ENCODE measurements around the gene NLGN4X.

The NLGN4X gene

DNA sequence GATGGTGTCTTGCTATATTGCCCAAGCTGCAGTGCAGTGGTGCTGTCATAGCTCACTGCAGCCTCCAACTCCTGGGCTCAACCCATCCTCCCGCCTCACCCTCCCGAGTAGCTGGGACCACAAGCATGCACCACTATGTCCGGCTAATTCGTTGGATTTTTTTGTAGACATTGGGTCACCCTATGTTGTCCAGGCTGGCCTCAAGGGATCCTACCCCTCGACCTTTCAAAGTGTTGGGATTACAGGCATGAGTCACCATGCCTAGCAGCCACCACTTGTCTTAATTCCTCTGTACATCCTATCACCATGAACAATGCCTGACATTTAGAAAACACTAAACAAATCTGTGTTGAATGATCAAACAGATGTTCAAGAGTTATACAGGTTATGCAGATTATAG, 76.7 kb downstream of the NLGN4X start:
- no peak for DNase-seq (ENCODE audit: low read depth)

GRCh38 chrX:6149060-6149872, 79.4 kb downstream of the NLGN4X start:
- no peak for DNase-seq (ENCODE audit: low read depth)

- DNase-seq (ENCODE audit: low read depth), result no peak
Measured at GRCh38 chrX:6134255-6134654, 94.4 kb downstream of the NLGN4X start.

GRCh38 chrX:6132970-6133369, 95.7 kb downstream of the NLGN4X start:
- no peak for DNase-seq (ENCODE audit: low read depth)

DNA sequence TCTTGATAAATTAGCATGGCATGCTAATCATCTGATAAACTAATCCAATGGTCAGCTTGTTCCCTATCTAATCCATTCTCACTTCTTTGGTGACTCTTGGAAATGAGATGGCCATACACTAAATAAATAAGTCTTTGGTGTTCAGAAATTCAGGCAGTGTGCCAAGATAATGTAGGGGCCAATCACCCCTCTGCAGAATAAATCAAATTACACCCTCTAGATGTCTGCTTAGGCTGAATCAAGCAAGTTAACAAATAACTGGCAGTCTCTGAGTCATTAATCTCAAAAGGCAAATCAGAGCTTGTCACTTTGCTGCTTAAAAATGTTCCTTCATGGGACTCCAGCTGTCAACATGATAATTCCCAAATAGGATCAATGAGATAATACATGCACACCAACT, 97.4 kb downstream of the NLGN4X start:
- DNase-seq (ENCODE audit: low read depth), result no peak

GRCh38 chrX:6129195-6129594, 99.5 kb downstream of the NLGN4X start:
- no peak for DNase-seq (ENCODE audit: low read depth)

GRCh38 chrX:6120329-6120728, 108.3 kb downstream of the NLGN4X start:
- no peak for DNase-seq (ENCODE audit: low read depth)

DNA sequence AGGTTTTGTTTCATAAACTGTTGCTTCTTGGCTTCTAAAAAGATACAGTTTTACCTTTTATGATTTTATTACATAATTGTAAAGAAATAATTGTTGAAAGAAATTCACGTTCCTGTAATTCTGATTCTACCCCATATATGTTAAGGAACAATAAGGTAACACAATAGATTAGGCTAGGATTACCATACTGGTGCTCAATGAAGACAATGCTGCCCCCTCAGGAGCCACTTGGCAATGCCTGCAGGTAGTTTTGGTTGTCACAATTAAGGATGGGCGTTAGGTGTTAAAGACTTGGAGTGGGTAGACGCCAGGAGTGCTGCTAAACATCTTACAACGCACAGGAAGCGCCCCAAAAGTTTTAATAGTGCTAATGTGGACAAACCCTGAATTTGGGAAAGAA, 133.2 kb downstream of the NLGN4X start:
- no peak for DNase-seq (ENCODE audit: low read depth)

DNA sequence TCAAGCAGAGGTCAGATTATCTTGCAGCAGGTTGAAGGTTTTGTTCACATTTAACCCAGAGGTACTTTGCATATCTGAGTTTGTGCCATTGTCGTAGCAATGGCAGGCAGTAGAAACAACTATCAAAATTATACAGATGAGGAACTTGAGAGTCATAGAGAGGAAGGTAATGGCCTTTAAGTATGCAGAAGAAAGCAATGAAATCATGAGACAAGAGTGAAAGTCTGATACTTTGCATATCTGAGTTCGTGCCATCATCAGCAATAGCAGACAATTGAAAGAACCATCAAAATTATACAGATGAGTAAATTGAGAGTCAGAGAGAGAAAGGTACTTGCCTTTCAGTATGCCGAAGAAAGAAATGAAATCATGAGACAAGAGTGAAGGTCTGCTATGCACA, 154.1 kb downstream of the NLGN4X start:
- no peak for DNase-seq (ENCODE audit: low read depth)

GRCh38 chrX:6071731-6072130, 156.9 kb downstream of the NLGN4X start:
- no peak for DNase-seq (ENCODE audit: low read depth)

DNA sequence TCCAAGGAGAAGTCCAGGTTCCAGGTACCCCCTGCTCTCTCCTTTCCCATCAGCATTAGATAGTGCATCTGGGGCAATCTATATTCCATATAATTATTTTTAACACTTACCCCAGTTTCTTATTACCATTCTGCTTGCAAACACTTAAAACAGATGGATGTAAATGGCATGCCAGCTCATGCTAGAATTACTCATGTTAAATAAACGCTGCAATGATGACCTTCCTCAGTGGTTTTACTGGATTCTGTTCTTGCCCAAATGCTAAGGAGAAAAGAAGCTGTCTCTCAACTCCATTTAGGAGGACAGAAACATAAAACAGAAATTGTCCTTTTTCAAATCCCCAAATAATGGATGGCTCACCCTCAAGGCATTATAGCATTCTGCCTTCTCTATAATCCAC, 161.1 kb downstream of the NLGN4X start:
- DNase-seq (ENCODE audit: low read depth), result no peak

DNA sequence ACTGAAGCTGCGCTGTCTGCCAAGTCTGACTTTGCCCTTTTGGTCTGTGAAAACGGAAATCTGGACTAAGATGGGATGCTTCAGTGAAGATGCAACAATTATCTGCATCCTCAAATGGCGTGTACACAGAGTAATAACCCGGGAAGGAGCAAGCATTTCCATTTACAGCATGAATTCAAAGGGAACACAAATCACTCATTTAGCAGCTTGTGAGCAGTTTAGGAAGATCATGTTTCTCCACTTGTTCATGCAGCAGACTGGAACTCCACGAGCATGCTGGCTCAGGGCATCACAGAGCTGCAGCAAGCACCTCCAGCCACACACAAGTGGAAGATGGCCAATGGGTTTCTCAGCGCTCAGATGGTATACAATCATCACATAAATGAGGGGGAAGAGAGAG, 175.5 kb downstream of the NLGN4X start:
- DNase-seq (ENCODE audit: low read depth), result no peak

GRCh38 chrX:6052111-6052745, 176.4 kb downstream of the NLGN4X start:
- no peak for DNase-seq (ENCODE audit: low read depth)

- DNase-seq (ENCODE audit: low read depth), result no peak
Measured at GRCh38 chrX:6049132-6049531, 179.5 kb downstream of the NLGN4X start.

- DNase-seq (ENCODE audit: low read depth), result no peak
Measured at GRCh38 chrX:6041630-6042029, 187.0 kb downstream of the NLGN4X start.

- DNase-seq (ENCODE audit: low read depth), result no peak
Measured at GRCh38 chrX:6029014-6029413, 199.7 kb downstream of the NLGN4X start.

DNA sequence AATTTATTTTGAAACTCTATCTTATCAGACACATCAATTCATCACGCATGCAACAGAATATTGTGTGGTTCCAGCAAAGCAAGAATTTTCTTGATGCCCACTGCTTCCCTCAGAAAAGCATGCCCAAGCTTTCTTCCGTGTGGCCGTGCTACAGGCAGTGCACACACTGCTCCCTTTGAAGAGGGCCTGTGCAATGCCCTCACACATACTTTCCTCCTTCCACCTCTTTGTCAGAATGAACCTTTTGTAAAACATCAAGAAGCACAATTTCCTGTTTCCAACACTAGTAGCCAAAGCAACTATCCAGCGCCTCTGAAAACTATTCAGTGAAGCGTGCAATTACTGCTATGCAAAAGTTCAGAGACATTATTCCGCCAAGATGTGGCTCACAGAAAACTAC, 201.7 kb downstream of the NLGN4X start:
- DNase-seq (ENCODE audit: low read depth), result no peak

DNA sequence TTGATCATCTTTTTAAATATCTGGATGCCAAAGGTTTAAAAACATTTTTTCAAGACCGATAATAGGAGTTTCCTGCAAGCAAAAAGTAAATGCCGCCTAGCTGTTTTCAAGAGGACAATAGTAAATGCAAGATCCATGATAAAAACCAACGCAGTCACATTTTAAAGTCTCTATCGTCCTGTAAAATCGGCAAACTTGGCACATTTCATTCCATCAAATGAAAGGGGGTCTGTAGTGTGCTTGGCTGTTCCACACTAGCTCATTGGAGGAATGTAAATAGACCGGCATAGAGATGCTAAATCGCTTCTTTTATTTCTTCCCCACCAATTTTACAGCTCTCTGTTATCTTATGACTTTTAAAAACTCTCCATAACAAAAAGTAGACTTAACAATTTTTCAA, 202.2 kb downstream of the NLGN4X start:
- DNase-seq (ENCODE audit: low read depth), result no peak

GRCh38 chrX:6024204-6024603, 204.5 kb downstream of the NLGN4X start:
- DNase-seq (ENCODE audit: low read depth), result no peak

GRCh38 chrX:6021316-6022091, 207.2 kb downstream of the NLGN4X start:
- no peak for DNase-seq (ENCODE audit: low read depth)

GRCh38 chrX:6019076-6019475, 209.6 kb downstream of the NLGN4X start:
- no peak for DNase-seq (ENCODE audit: low read depth)

GRCh38 chrX:6015423-6015822, 213.2 kb downstream of the NLGN4X start:
- DNase-seq (ENCODE audit: low read depth), result no peak

DNA sequence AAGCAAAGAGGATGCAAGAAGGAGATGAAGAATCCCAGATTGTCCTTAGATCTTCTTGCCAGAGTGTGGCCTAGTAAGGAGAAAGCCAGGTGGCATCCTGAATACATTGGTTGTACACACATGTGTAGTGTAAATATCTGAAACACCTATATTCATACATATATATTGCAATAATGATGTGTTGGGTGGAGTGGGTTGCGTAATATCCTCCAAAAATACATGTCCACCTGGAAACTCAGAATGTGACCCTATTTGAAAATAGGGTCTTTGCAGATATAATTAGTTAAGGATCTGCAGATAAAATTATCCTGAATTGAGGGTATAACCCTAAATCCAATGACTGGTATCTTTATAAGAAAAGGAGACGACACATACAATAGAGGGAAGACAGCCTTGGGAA, 216.3 kb downstream of the NLGN4X start:
- DNase-seq (ENCODE audit: low read depth), result no peak

Data from stimulated activated CD4-positive, alpha-beta T cell treated with anti-CD3 and anti-CD28 coated beads, Interleukin-2, amount 100 ng/mL, for 4 hours (primary cell).